DLD1 (cell line): Measurements from ENCODE around the gene SIRT6.
"Not testable (repeated sequence)": the region's sequence is repeated elsewhere in the genome, so short reads cannot be mapped to it uniquely, and the experiment has no call there.

ENCODE experiments used
- in situ Hi-C: cut with HindIII; loops from 2 replicates; pipeline ENCODE4 v1.10.0; 2017; ENCODE audit warnings: low sequenced_read_pairs

Gene SIRT6

DNA sequence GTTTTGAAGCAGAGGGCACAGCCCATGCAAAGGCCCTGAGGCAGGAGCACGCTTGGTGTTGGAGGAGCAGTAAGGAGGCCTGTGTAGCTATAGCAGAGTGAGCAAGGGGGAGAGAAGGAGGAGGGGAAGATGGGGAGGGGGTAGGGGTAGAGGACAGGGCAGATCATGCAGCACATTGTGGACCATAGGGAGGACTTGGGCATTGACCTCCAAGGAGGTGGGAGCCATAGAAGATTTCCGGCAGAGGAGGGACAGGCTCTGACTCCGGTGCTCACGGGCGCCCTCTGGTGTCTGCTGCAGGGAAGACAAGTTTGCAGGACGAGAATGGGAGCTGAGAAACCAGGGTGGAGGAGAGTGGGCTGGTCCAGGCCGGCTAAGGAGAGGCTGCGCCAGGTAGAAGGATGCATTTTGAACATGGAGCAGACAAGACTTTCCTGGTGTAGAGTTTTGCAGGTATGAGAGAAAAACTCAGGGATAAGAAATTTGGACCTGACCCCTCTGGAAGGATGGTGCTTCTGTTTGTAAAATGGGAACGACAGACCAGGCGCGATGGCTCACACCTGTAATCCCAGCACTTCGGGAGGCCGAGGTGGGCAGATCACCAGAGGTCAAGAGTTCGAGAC lies 42.6 kb downstream of the SIRT6 start:
- in situ Hi-C loops: no loop called here

DNA sequence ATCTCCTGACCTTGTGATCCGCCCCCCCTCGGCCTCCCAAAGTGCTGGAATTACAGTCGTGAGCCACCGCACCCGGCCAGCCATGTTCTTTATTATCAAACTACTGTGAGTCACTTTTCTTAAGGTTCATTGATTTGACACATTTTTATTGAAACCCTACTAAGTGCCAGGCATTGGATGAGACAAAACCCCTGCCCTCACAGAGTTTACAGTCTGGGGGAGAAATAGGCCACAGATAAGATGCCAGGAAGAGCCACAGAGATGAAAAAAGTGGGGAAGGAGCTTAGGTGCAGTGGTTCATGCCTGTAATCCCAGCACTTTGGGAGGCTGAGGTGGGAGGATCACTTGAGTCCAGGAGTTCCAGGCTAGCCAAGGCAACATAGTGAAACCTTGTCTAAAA lies 43.9 kb downstream of the SIRT6 start:
- in situ Hi-C loops: no loop called here

DNA sequence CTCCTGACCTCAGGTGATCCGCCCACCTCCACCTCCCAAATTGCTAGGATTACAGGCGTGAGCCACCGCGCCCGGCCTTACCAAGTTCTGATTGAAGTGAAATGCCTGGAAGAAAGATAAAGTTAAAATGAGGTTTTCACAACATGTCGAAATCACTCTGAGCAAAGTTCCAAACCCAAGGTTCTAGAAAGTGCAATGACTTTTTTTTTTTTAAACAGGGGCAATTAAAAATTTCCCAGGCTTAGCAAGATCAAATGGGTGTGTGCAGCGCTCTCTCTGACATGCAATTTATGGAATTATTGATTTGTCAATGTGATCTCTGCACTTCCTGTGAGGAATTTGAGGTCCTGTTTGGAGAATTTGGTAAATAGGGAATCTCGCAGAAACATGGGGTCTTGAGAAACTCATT lies 45.7 kb downstream of the SIRT6 start:
- in situ Hi-C loops: no loop called here

DNA sequence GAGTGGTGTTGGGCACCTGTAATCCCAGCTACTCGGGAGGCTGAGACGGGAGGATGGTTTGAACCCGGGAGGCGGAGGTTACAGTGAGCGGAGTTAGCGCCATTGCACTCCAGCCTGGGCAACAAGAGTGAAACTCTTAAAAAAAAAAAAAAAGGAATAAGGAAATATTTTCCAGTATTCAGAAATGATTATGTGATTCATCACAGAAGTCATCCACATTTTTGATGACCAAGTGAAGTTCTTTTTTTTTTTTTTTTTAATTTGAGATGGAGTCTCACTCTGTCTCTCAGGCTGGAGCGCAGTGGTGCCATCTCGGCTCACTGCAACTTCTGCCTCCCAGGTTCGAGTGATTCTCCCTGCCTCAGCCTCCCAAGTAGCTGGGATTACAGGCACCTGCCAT lies 47.0 kb downstream of the SIRT6 start:
- in situ Hi-C loops: not testable (repeated sequence)

DNA sequence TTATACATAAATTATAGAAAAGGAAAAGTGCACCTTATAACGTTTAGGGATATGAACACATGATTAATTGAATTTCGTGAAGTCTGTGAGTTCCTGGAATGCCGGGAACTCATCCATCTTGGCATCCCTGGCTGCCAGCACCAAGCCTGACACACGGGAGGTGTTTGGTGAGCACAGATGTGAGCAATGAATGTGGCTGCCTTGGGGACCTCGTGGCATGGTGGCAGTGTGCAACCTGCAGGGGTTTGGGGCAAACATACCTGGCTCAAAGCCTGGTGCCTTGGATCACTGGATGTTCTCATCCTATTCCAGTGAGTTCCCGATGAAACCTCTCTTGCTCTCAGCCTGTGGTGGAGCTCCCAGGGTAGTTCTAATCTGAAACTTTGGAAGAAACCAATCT lies 48.0 kb downstream of the SIRT6 start:
- in situ Hi-C loops: no loop called here

DNA sequence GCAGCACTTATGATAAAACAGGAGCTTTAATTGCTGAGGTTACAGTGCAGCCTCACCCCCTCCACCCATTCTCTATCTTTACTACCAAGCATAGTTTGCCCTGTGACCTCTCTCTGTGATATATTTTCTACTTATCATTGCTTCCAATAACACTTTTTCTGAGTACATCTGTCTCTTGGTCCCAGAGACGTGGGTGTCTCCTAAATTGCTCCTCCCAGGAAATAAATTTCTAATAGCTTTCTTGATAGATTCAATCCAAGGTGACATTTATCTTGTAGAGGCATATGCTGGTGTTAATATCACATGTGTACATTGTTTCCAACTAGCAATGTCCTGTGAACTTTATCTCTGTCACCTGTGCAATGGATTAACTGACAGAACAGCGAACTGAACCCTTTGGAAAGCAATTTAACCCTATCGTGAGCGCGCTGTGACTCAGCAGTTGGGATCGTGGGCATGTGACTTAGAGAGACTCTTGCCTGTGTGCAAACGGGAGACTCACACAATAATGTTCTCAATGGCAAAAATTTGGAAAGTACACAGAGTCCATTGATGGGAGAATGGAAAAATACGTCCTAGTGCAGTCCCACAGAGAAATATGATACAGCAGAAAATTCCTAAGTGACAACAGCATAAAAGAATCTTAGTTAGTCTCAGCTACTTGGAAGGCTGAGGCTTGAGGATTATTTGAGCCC lies 51.5 kb downstream of the SIRT6 start:
- in situ Hi-C loops: no loop called here

DNA sequence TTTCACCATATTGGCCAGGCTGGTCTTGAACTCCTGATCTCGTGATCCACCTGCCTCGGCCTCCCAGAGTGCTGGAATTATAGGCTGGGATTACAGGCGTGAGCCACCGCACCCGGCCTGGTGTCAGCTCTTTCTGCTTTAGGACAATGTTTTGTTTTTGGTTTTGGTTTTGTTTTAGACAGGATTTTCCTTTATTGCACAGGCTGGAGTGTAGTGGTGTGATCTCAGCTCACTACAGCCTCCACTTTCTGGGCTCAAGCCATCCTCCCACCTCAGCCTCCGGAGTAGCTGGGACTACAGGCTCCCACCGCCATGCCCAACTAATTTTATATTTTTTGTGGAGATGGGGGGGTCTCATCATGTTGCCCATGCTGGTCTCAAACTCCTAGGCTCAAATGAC lies 53.3 kb downstream of the SIRT6 start:
- in situ Hi-C loops: not testable (repeated sequence)

DNA sequence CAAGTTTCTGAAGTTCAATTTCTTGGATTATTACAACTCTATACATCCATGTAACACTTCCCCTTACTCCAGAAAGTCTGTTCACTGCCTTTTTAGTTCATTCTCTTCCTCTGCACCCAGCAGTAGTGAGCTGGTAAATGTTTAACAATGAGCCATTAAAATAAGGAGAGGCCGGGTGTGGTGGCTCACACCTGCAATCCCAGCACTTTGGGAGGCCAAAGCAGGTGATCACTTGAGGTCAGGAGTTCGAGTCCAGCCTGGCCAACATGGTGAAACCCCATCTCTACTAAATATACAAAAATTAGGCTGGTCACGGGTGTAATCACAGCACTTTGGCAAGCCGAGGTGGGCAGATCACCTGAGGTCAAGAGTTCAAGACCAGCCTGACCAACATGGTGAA lies 55.0 kb downstream of the SIRT6 start:
- in situ Hi-C loops: not testable (repeated sequence)

DNA sequence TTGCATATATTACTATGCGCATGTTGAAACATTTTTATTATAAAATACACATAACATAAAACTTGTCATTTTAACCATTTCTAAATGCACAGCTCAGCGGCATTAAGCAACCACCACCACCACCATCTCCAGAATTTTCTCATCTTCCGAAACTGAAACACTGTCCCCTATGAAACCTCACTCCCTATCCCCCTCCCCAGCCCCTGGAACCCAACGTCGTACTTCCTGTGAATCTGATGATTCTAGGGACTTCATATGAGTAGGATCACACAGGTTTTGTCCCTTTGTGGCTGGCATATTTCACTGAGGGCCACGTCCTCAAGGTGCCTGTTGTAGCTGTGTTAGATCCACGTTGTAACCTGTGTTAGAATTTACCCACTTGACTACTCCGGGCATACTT lies 57.7 kb downstream of the SIRT6 start:
- in situ Hi-C loops: no loop called here
